Erythroblast (primary cell): Measurements from ENCODE around the gene GPR152.

Source experiments
- DNase-seq, 2 experiments: peaks; one replicate each; lab custom pipeline; 2025; lab: John Stamatoyannopoulos, UW
- GATA1 ChIP-seq: IDR thresholded peaks from 2 replicates; pipeline ENCODE4 v1.6.1; 2011; ENCODE audit warnings: low read depth, mild to moderate bottlenecking, control low read depth, low read length, moderate library complexity
- POLR2A ChIP-seq: IDR thresholded peaks from 2 replicates; pipeline ENCODE4 v1.6.1; 2011; ENCODE audit warnings: mild to moderate bottlenecking, low read length

Gene GPR152

GRCh38 chr11:67452141-67452952, at the start of gene GPR152:
Gene GPR152 (minus strand): TSS chr11:67452729. CDS start chr11:67452724, 5 bp downstream.
- TF ChIP-seq POLR2A (no peak), GATA1 (no peak)
- DNase-seq: no peak

GRCh38 chr11:67501854-67502253, 49.3 kb upstream of the GPR152 start:
- TF ChIP-seq POLR2A (no peak), GATA1 (no peak)
- DNase-seq: no peak

GRCh38 chr11:67500831-67501715, 48.5 kb upstream of the GPR152 start:
- TF ChIP-seq GATA1 (no peak), POLR2A (no peak)
- no peak for DNase-seq

GRCh38 chr11:67500484-67500821, 47.9 kb upstream of the GPR152 start:
- no peak for TF ChIP-seq POLR2A
- no peak for TF ChIP-seq GATA1
- no peak for DNase-seq

- no peak for TF ChIP-seq POLR2A
- no peak for TF ChIP-seq GATA1
- DNase-seq: no peak
Observed at GRCh38 chr11:67499808-67500483, 47.4 kb upstream of the GPR152 start.

- TF ChIP-seq POLR2A (no peak), GATA1 (no peak)
Observed at GRCh38 chr11:67498544-67498972, 46.0 kb upstream of the GPR152 start.

DNA sequence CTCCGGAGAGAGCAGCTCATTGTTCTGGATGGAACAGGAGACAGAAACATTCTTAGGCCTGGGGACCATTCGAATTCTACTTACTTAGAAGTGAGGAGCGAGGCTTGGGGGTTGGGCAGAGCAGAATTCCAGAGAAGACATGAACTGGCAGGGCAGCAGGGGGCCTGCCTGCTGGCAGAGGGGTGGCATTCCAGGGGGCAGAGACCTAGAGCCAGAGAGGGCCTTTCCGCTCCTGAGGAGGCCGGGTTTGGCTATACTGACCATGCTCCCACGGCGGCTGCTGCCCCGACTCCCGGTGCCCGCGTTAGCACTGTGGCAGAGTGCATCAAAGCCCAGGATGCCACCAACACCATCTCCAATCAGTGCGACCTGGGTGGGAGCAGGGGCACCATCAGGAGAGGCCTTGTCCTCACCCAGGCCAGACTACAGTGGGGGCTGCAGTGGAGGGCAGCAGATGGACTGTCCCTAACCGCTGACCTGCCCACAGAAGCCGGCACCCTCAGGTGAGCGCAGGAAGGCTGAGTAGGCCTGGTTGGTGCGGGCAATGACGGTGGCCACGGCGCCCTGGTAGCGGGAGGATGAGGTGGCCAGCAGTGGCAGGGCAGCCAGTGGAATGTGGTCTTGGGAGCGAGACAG, 45.2 kb upstream of the GPR152 start:
- DNase-seq: no peak
- no peak for TF ChIP-seq GATA1
- no peak for TF ChIP-seq POLR2A

More at GRCh38 chr11:67498544-67498972, 46.0 kb upstream of the GPR152 start:
- no peak for DNase-seq

- TF ChIP-seq POLR2A (no peak), GATA1 (no peak)
Observed at GRCh38 chr11:67496113-67496512, 43.6 kb upstream of the GPR152 start.

DNA sequence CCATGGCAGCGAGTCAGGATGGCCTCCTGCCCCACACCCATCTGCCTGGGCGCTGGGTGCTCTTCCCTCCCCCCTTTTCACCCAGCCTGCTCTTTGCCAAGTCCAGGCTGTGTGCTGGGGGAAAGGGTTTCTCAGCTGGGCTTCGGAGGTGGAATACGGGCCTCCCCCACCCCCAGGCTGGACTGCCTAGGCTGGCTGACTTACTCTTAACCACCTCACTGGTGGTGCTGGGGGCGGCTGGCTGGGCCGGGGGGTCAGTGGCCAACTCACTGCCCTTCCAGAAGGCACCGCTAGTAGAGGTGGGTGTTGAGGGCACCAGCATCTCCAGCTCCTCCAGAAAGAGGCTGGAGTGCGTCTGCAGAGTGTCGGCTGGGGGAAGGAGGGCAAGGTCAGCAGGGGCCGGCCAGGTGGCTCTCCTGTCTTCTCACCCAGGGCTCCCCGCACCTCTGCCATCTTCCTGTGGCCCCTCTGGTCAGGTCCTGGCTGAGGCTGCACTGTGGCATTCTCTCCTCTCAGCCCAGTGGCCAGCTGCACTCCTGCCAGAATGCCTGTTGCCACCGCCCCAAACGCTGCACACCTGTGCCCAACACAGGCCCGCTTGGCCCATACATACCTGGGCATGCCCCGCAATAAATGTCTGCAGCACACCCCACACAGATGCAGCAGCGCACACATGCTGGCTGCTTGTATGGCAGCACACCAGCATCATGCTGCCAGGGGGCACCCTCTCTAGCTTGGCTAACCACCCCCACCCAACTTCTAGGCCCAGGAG, 42.9 kb upstream of the GPR152 start:
- TF ChIP-seq GATA1 (no peak), POLR2A (no peak)
- DNase-seq: no peak

More at GRCh38 chr11:67496113-67496512, 43.6 kb upstream of the GPR152 start:
- no peak for DNase-seq

DNA sequence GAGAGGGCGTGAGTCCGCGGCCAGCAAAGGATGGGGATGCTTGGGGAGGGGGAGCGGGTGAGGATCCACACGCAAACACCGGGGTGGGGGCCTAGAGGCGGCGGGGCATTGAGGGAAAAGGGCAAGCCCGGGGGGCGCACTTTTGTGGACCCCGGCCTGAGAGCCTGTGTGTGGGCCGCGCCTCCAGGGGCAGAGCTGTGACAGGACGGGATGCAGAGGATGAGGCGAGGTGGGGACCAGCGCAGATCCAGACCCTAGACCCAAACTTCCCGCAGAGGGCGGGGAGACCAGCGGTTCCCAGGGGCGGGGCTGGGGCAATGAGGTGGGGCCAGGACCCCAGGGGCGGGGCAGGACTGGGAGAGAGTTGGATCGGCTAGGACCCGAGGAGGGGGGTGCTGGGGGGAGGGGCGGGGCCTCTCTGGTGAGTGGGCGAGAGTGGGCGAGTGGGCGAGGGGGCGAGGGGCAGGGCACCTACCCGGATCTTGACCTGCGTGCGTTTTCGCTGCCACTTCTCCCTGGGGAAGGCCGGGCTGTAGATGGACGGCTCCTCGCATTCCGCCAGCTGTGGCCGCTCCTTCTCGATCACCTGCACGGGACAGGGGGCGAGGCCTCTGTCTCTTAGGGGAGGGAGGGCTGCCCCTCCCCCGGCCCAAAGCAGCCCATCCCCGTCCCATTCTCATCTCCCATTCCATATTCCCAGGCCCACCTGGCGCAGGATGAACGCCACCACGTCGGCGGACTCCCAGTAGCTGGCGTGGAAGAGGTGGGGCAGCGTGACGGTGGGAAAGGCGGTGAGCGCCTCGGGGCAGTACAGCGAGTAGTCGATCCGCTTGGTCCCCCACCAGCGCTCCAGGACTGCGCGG, 42.1 kb upstream of the GPR152 start:
- no peak for DNase-seq
- TF ChIP-seq POLR2A: no peak
- TF ChIP-seq GATA1: no peak

DNA sequence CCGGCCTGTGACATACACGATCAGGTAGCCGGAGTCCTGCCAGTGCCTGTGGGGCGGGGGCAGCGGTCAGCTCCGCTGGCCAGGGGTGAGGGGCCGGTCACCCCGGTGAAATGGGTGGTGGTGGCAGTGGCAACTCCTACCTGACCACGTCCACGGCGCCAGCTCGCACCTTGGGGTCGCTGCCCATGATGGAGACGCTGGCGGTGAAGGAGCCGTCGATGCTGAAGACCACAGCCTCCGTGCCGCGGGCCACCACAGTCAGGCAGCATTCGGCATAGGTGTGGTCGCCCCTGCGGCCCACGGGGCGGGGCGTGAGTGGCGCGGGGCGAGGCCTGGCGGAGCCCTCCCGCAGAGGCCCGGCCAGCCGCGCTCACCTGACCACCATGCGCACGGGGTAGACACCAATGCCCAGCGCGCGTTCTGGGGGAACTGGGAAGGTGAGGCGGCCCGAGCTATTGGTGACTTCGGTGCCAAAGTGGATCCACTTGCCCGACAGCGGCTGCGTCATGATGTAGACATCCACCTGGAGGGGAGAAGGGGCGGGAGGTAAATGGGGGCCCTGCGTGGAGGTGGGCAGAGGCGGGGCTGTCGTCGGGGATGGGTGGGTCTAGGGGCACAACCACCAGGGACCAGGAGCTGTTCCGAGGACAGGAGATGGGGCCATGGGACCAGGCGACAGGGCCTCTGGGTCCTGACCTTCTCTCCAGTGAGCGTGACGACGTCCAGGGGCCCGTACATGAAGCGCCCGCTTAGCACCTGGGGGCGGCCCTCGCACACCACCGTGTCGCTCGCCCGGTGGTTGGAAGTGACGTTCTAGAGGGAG, 41.2 kb upstream of the GPR152 start:
- DNase-seq: no peak
- no peak for TF ChIP-seq POLR2A
- TF ChIP-seq GATA1: no peak
